A172 (cell line): Measurements from ENCODE around the gene TRAF5. TPM values are rescaled to one million over a fixed set of nuclear protein-coding genes. Genes with fewer than 3 reads are reported as not detected.
"Not testable (repeated sequence)": the region's sequence is repeated elsewhere in the genome, so short reads cannot be mapped to it uniquely, and the experiment has no call there.

ENCODE experiments used
- DNase-seq: peaks from one replicate; pipeline ENCODE4 v3.0.0-alpha.2; 2015; ENCODE audit warnings: low spot score
- total RNA-seq: library from RNA; depleted of rRNA; stranded (reverse); fragments of >200 nt; shearing (Covaris generic); gene quantifications from 2 replicates; pipeline ENCODE4 v1.2.3, GENCODE V29; 2014

TRAF5 gene
- total RNA-seq, 1 experiment from 2014 or later = 9.5 TPM

DNA sequence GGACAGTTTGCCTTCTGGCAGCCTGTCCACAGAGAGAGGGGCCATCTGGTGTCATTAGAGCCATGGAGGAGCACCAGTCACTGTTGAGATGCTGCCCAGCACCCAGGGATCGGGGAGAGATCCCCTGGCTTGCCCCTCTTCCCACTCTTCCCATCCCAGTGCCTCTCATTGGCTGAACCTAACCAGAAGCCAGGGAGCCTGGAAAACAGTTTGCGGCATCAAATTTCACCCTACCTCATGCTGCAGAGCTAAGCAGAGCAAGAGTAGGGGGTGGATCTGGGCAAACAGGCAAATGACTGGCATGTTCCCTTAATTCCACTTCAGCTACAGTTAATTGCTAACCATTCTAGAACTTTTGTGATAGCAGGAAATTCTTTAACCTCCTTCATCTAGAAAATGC is 19.1 kb downstream of the TRAF5 start:
- DNase-seq = no peak

- no peak for DNase-seq
Observed at GRCh38 chr1:211347077-211347844, 20.6 kb downstream of the TRAF5 start.

GRCh38 chr1:211348547-211348946 is 21.9 kb downstream of the TRAF5 start:
- DNase-seq = no peak

DNA sequence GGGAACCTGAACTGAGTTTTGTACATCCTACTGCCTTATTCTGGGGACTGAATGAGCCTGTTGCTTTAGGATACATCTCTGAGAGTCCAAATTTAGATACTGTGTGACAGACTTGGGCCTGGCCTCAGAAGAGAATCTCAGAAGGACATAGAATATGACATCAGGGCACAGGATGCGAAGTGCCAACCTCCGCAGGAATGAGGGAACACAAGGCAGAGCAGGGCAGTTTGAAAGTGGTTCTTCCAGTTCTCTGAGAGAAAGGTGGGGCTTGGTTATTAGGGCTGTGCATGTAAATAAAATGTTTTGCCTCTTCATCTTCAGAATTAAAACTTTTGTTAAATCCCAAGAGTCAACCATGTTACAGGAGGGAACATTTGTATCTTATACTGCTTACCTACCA is 23.1 kb downstream of the TRAF5 start:
- no peak for DNase-seq

DNA sequence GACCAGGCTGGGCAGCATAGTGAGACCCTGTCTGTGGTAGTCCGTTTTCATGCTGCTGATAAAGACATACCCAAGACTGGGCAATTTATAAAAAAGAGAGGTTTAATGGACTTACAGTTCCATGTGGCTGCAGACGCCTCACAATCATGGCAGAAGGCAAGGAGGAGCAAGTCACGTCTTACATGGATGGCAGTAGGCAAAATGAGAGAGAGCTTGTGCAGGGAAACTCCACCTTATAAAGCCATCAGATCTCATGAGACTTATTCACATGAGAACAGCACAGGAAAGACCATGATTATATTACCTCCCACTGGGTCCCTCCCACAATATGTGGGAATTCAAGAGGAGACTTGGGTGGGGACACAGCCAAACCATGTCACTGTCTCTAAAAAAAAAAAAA is 25.4 kb downstream of the TRAF5 start:
- DNase-seq = not testable (repeated sequence)

DNA sequence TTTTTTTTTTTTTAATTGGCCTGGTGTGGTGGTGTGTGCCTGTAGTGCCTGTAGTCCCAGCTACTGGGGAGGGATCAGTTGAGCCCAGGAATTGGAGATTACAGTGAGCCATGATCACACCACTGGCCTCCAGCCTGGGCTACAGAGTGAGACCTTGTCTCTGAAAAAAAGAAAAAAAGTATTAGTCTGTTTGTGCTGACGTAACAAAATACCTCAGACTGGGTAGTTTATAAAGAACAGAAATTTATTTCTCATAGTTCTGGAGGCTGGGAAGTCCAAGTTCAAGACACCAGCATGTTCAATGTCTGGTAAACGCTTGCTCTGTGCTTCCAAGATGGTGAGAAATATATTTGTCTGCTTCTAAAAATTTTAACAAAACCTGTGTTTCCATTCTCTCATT is 25.8 kb downstream of the TRAF5 start:
- no peak for DNase-seq

GRCh38 chr1:211352985-211353515 is 26.4 kb downstream of the TRAF5 start:
- peak; percentile 22 for DNase-seq

DNA sequence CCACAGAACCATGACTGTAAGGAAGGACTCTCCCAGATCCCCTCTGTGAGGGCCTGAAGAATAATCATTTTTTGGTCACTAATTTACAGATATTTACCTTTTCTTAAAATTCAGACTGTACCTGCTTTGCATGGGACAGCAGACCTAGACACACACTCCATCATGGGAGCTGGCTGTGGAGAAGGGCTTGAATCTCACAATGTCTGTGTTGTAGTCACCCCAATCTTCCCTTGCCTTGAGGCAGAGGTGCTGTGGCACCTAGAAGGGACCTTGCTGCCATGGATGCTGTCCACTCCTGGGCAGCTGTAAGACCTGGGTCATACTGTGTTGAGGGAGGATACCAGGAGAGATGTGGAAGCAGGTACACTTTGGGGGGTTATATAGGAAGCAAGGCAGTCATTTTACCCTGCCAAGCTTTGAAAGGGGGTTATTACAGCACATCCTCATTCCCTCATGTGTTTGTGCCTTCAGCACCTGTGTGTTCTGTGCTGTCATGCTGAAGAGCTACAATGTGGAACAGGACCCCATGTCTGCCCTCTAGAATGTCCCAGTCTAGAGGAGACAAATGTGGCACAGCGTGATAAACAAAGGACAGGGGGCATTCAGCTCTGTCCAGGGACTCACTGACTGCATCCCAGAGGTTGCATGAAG is 27.1 kb downstream of the TRAF5 start:
- DNase-seq = no peak

DNA sequence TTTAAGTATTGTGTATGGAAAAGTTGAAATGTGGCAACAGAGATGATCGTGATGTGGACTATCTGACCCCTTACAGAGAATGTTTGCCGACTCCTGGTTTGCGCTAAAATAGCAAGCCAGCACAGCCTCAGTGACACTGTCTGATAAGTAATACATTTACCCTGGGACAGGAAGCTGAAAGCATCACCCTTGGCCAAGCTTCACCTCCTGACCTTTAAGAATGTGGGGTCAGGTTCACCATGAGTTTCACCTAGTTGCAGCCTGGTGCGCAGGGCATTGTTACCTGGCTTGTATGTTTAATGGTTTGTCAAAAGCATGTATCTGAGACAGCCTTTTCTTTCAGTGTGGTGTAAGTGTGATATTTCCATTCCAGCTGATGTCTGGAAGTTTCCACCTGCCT is 29.2 kb downstream of the TRAF5 start:
- no peak for DNase-seq

DNA sequence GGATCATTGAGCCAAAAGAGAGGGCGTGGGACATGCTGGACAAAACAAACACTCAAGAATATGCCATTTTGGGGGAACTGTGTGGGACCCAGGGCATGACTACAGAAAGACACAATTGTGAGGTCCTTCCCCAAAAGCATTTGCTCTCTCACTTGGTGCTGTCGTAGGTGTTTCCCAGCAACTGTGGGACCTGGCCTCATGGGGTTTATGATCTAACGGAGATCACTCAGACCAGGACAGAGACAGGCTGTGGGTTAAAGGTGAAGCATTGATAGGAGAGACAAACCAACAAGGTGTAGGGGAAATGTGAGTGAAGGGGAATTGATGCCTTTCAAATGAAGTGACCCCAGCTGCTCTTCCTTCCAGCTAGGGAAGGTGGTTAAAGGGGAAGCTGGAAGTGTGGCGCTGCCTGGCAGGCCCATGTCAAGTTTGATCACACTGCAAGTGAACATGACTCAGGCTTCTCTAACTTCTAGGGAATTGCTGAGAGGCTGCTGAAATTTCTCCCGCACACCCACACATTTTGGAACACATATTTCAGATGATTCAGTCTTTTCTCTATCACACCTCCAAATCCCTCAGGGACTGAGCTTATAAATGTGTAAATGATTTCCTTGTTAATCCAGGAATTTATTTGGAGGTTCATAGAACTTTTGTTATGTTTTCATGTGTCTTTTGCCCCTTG is 30.2 kb downstream of the TRAF5 start:
- no peak for DNase-seq

GRCh38 chr1:211358685-211359084 is 32.1 kb downstream of the TRAF5 start:
- no peak for DNase-seq

DNA sequence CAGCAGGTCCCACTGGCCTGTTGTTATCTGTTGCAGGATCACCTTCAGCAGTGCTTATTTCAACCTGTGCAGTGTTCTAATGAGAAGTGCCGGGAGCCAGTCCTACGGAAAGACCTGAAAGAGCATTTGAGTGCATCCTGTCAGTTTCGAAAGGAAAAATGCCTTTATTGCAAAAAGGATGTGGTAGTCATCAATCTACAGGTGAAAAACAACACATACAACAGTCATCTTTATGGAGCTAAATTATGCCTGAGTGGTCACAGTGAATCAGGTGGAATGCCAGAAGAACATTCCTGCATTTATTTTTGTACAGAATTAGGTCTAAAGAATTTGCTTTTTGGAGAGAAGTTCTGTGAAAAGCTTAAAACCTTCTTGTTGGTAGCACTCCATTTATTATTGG is 33.2 kb downstream of the TRAF5 start:
- DNase-seq = no peak

- no peak for DNase-seq
Observed at GRCh38 chr1:211361202-211361601, 34.6 kb downstream of the TRAF5 start.

DNA sequence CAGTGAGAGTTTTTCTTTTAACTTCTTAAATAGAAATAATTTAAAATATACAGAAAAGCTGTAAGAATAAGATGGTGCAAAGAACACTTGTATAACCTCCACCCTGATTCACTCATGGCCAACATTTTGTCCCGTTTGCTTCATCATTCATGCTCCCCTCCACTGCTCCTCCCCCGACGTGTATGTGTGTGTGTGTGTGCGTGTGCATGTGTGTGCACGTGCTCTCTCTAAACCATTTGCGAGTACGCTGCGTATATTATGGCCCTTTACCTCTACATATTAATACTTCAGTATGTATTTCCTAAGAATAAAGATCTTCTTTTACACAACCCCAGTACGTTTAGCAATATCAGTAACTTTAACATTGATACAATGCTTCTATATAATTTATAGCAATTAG is 43.0 kb downstream of the TRAF5 start:
- DNase-seq = no peak

GRCh38 chr1:211370669-211371068 is 44.0 kb downstream of the TRAF5 start:
- DNase-seq = no peak

- DNase-seq = no peak
Observed at GRCh38 chr1:211371406-211372105, 44.9 kb downstream of the TRAF5 start.

GRCh38 chr1:211372463-211372862 is 45.8 kb downstream of the TRAF5 start:
- no peak for DNase-seq

- DNase-seq = no peak
Observed at GRCh38 chr1:211375146-211375818, 48.6 kb downstream of the TRAF5 start.

- DNase-seq = no peak
Observed at GRCh38 chr1:211375949-211376348, 49.3 kb downstream of the TRAF5 start.

- peak; percentile 39 for DNase-seq
Observed at GRCh38 chr1:211376807-211377470, 50.3 kb downstream of the TRAF5 start.
